Fibroblast of the aortic adventitia (primary cell): Measurements from ENCODE around the gene CACNA1D. TPM values are rescaled to one million over a fixed set of nuclear protein-coding genes. Genes with fewer than 3 reads are reported as not detected.

Experiments used
- DNase-seq: peaks from one replicate; pipeline ENCODE4 v3.0.0-alpha.2; 2010; ENCODE audit warnings: low read depth
- H3K4me3 ChIP-seq: 2 replicates; pipeline ENCODE4 v1.5.1; 2011; ENCODE audit warnings: low read depth, mild to moderate bottlenecking, control low read depth, low read length, moderate library complexity
- CTCF ChIP-seq: IDR thresholded peaks from 2 replicates; pipeline ENCODE4 v1.5.1; 2011; ENCODE audit warnings: mild to moderate bottlenecking, low read length, control low read depth, inconsistent platforms; ENCODE audit not compliant: insufficient read depth
- total RNA-seq: library from RNA; depleted of rRNA; stranded (reverse); fragments of >200 nt; gene quantifications from 2 replicates; pipeline ENCODE4 v1.2.3, GENCODE V29; 2012; ENCODE audit warnings: low replicate concordance

The CACNA1D gene
- total RNA-seq, 1 donor: 1.9 TPM

GRCh38 chr3:53511246-53511645 is 16.8 kb downstream of the CACNA1D start:
- DNase-seq: no peak
- TF ChIP-seq CTCF: no peak
- no peak overlapping the region for H3K4me3 ChIP-seq

- no peak overlapping the region for H3K4me3 ChIP-seq
- TF ChIP-seq CTCF: no peak
- DNase-seq: no peak
Observed at GRCh38 chr3:53513556-53514190, 19.3 kb downstream of the CACNA1D start.

GRCh38 chr3:53516339-53516738 is 21.9 kb downstream of the CACNA1D start:
- no peak overlapping the region for H3K4me3 ChIP-seq
- no peak for DNase-seq
- TF ChIP-seq CTCF: no peak

GRCh38 chr3:53518495-53518981 is 24.1 kb downstream of the CACNA1D start:
- no peak for TF ChIP-seq CTCF
- H3K4me3 ChIP-seq: no peak overlapping the region
- peak; percentile 43 for DNase-seq

- TF ChIP-seq CTCF: no peak
- no peak overlapping the region for H3K4me3 ChIP-seq
- DNase-seq: no peak
Observed at GRCh38 chr3:53519065-53519709, 24.8 kb downstream of the CACNA1D start.

GRCh38 chr3:53523346-53523745 is 28.9 kb downstream of the CACNA1D start:
- H3K4me3 ChIP-seq: no peak overlapping the region
- no peak for DNase-seq
- TF ChIP-seq CTCF: no peak
